Body of pancreas (tissue), 4 donors: ENCODE results near the gene RGMA.

ENCODE experiments used
- CTCF ChIP-seq, 7 experiments: fragments of 450-650 bp in 4 of 7; fragments of 200-600 bp in 3 of 7; sonication (generic) in 3 of 7; IDR thresholded peaks; one replicate each; pipeline ENCODE4 v1.5.1; 2016 to 2019; ENCODE audit warnings: antibody characterized with exemption in 7 of 7
- POLR2A ChIP-seq, 3 donors: fragments of 450-650 bp; IDR thresholded peaks; one replicate each; pipeline ENCODE4 v1.6.1; 2016; ENCODE audit warnings: antibody characterized with exemption in 3 of 3, mild to moderate bottlenecking in 2 of 3

DNA sequence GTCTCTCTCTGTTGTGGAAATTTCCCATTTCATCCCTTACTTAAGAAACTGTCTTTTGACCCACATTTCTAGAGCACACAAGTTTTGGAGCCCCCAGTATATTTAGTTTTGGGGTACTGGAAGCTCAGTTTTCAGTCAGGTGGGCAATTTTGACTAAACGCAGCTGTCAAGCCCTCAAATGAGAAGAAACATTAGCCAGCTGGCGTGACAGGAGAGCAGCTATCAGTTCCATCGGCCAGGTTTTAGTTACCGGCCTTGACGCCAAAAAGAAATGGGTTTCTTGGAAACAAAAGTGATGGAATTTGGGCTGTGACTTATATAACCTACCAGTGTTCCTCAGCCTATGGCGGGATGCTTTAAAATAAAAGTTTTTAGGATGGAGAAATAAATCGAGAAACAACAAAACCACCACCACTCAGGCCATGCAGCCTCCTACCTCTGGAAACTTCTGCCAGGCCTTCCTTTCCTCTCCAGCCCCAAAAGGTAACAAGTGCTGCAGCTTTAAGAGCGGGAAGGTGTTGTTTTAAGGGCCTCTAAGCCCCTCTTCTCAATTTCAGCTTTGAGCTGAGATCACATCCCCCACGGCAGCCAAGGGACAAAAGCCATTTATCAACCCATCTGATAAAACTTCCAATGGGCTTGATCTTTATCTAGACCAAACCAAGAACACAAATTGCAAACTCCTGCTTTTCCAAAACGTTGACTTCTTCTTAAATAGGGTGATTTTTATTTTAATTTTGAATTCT, 18.3 kb downstream of the RGMA start:
- no peak for TF ChIP-seq CTCF (IDR thresholded peaks at IDR 0.05)
- TF ChIP-seq POLR2A (IDR thresholded peaks at IDR 0.05) = no peak
